Ishikawa (cell line): ENCODE results near the gene ZDHHC7.

Experiments used
- CEBPB ChIP-seq: IDR thresholded peaks from 2 replicates; pipeline ENCODE4 v1.6.1; 2012
- CREB1 ChIP-seq: IDR thresholded peaks from 2 replicates; pipeline ENCODE4 v1.6.1; 2012; ENCODE audit warnings: low read depth
- EGR1 ChIP-seq: IDR thresholded peaks from 2 replicates; pipeline ENCODE4 v1.6.1; 2012
- EP300 ChIP-seq: IDR thresholded peaks from 2 replicates; pipeline ENCODE4 v1.6.1; 2012; ENCODE audit warnings: borderline replicate concordance
- FOXM1 ChIP-seq: IDR thresholded peaks from 2 replicates; pipeline ENCODE4 v1.6.1; 2012; ENCODE audit warnings: low read depth, borderline replicate concordance
- NFIC ChIP-seq: IDR thresholded peaks from 2 replicates; pipeline ENCODE4 v1.6.1; 2012
- RAD21 ChIP-seq: IDR thresholded peaks from 2 replicates; pipeline ENCODE4 v1.6.1; 2012; ENCODE audit warnings: low read depth
- TAF1 ChIP-seq: IDR thresholded peaks from 2 replicates; pipeline ENCODE4 v1.6.1; 2012; ENCODE audit warnings: low read depth, mild to moderate bottlenecking
- TCF12 ChIP-seq: IDR thresholded peaks from 2 replicates; pipeline ENCODE4 v1.6.1; 2012; ENCODE audit warnings: low read depth
- TEAD4 ChIP-seq: IDR thresholded peaks from 2 replicates; pipeline ENCODE4 v1.6.1; 2012
- YY1 ChIP-seq: IDR thresholded peaks from 2 replicates; pipeline ENCODE4 v1.6.1; 2012; ENCODE audit warnings: low read depth
- ZBTB7A ChIP-seq: IDR thresholded peaks from 2 replicates; pipeline ENCODE4 v1.6.1; 2012; ENCODE audit warnings: low read depth
- TF ChIP-seq, protein P1 (sequence below): IDR thresholded peaks from 2 replicates; pipeline ENCODE4 v1.6.1; 2012
- TF ChIP-seq, protein P2 (sequence below): IDR thresholded peaks from 2 replicates; pipeline ENCODE4 v1.6.1; 2012; ENCODE audit warnings: low read depth, mild to moderate bottlenecking
- TF ChIP-seq, protein P3 (sequence below): IDR thresholded peaks from 2 replicates; pipeline ENCODE4 v1.6.1; 2012

ZDHHC7 gene

DNA sequence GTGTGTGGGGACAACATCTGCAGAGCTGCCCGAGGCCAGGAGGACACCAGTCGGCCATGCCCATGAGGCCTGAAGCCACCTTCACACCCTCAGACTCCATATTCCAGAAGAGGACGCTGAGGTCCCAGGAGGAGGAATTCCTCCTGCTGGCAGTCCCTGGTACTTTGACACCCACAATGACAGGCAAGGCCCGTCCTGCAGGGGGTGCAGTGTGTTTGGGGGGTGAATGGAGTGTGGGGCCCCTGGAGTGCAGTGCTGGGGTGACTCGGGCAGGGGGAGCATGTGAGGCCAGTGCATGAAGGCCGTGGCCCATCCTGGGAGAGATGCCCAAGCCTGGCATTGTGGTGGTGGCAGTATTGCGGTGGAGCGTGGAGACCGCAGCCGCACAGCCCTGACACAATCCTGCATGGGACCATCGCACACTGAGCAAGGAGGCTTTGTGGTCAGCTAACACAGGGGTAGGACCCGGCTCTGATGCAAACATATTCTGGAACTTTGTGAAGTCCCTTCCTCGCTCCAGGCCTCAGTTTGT, 52.2 kb downstream of the ZDHHC7 start:
- TF ChIP-seq TEAD4 (no peak), CREB1 (no peak), FOXM1 (no peak), NFIC (no peak), EGR1 (no peak), CEBPB (no peak), YY1 (no peak), EP300 (no peak), ZBTB7A (no peak), TCF12 (no peak), TAF1 (no peak), RAD21 (no peak)
- TF ChIP-seq, protein P1, sequence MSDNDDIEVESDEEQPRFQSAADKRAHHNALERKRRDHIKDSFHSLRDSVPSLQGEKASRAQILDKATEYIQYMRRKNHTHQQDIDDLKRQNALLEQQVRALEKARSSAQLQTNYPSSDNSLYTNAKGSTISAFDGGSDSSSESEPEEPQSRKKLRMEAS, result no peak
- TF ChIP-seq, protein P2, sequence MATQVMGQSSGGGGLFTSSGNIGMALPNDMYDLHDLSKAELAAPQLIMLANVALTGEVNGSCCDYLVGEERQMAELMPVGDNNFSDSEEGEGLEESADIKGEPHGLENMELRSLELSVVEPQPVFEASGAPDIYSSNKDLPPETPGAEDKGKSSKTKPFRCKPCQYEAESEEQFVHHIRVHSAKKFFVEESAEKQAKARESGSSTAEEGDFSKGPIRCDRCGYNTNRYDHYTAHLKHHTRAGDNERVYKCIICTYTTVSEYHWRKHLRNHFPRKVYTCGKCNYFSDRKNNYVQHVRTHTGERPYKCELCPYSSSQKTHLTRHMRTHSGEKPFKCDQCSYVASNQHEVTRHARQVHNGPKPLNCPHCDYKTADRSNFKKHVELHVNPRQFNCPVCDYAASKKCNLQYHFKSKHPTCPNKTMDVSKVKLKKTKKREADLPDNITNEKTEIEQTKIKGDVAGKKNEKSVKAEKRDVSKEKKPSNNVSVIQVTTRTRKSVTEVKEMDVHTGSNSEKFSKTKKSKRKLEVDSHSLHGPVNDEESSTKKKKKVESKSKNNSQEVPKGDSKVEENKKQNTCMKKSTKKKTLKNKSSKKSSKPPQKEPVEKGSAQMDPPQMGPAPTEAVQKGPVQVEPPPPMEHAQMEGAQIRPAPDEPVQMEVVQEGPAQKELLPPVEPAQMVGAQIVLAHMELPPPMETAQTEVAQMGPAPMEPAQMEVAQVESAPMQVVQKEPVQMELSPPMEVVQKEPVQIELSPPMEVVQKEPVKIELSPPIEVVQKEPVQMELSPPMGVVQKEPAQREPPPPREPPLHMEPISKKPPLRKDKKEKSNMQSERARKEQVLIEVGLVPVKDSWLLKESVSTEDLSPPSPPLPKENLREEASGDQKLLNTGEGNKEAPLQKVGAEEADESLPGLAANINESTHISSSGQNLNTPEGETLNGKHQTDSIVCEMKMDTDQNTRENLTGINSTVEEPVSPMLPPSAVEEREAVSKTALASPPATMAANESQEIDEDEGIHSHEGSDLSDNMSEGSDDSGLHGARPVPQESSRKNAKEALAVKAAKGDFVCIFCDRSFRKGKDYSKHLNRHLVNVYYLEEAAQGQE, result no peak
- TF ChIP-seq, protein P3, sequence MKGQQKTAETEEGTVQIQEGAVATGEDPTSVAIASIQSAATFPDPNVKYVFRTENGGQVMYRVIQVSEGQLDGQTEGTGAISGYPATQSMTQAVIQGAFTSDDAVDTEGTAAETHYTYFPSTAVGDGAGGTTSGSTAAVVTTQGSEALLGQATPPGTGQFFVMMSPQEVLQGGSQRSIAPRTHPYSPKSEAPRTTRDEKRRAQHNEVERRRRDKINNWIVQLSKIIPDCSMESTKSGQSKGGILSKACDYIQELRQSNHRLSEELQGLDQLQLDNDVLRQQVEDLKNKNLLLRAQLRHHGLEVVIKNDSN, result no peak

DNA sequence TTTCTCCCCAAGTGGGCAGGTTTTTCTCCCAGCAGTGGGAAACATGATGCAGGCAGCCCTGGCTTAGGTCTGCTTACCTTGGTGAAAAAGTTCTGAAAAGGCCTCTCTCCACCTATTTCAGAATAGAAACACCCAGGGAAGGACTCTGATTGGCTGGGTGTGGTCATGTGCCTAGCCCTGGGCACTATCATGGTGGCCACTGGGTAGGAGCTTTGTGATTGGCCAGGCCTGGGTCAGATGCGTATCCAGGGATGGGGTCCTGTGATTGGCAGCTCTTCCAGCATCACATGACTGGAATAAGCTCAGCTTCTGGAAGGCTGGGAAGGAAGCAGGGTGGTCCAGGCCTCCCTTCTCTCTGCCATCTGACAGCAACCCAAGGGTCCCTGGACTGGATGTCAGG, 53.5 kb downstream of the ZDHHC7 start:
- TF ChIP-seq, protein P2, result no peak
- TF ChIP-seq, protein P3, result peak; percentile 76
- TF ChIP-seq TCF12, result no peak

DNA sequence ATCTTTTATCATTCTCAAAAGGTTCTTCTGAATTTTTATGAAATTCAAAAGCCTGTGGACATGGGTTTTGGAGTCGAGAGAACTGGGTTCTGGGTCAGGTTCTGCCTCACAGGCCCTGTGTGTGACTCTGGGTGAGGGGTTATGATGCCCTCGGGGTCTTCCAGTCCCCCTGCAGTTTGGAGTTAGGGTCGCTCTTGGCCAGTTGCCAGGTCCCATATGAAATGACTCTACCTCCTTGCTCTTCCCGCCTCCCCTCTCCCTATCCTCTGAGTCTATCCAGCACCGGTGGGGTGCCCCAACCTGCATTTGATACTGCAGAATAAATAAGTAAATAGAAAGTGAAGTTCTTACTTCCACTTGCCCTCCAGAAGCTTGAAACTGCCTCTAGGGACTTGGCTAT, 54.1 kb downstream of the ZDHHC7 start:
- no peak for TF ChIP-seq YY1
- TF ChIP-seq, protein P1, result no peak
- TF ChIP-seq, protein P3, result no peak
- no peak for TF ChIP-seq TCF12
- TF ChIP-seq EP300, result no peak
- TF ChIP-seq TEAD4, result no peak
- TF ChIP-seq, protein P2, result no peak
- TF ChIP-seq TAF1, result no peak
- no peak for TF ChIP-seq EGR1
- no peak for TF ChIP-seq RAD21
- no peak for TF ChIP-seq CEBPB
- TF ChIP-seq FOXM1, result no peak
- TF ChIP-seq ZBTB7A, result no peak
- TF ChIP-seq NFIC, result no peak
- no peak for TF ChIP-seq CREB1

DNA sequence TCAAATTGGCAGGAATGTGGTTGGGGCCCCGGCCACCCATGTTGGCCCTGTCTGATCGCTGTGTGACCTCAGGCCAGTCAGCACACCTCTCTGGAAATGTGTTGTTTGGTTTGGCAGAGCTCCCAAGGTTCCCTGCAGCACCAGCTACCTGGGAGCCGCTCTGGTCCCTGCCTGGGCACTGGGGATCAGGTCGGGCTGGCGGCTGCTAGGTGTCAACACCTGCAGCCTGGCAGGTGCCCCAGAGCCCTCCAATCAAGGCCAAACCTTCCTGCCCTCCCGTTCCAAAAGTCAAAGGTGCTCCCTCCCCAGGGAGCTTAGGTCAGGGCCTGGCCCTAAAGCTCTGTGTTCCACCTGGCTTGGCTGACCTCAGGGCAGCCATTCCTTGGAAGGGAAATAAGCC, 55.9 kb downstream of the ZDHHC7 start:
- TF ChIP-seq CEBPB, result no peak
- no peak for TF ChIP-seq TCF12
- no peak for TF ChIP-seq TAF1
- TF ChIP-seq EGR1, result no peak
- no peak for TF ChIP-seq EP300
- TF ChIP-seq CREB1, result no peak
- TF ChIP-seq TEAD4, result no peak
- TF ChIP-seq NFIC, result no peak
- TF ChIP-seq FOXM1, result no peak
- no peak for TF ChIP-seq ZBTB7A
- TF ChIP-seq, protein P1, result no peak
- TF ChIP-seq, protein P2, result no peak
- TF ChIP-seq RAD21, result no peak
- TF ChIP-seq YY1, result no peak
- TF ChIP-seq, protein P3, result no peak
